GM08714 (cell line): ENCODE measurements around the gene LDLRAD2.

Source experiments
- H3K4me3 ChIP-seq: fragments of 200-500 bp; sonication (Bioruptor generic); 2 replicates; pipeline ENCODE4 v1.5.1; 2014; ENCODE audit warnings: mild to moderate bottlenecking, low read length, inconsistent platforms
- ZNF274 ChIP-seq: IDR thresholded peaks from 2 replicates; pipeline ENCODE4 v1.6.1; 2012; ENCODE audit warnings: mild to moderate bottlenecking, low read depth, low read length

LDLRAD2 gene

DNA sequence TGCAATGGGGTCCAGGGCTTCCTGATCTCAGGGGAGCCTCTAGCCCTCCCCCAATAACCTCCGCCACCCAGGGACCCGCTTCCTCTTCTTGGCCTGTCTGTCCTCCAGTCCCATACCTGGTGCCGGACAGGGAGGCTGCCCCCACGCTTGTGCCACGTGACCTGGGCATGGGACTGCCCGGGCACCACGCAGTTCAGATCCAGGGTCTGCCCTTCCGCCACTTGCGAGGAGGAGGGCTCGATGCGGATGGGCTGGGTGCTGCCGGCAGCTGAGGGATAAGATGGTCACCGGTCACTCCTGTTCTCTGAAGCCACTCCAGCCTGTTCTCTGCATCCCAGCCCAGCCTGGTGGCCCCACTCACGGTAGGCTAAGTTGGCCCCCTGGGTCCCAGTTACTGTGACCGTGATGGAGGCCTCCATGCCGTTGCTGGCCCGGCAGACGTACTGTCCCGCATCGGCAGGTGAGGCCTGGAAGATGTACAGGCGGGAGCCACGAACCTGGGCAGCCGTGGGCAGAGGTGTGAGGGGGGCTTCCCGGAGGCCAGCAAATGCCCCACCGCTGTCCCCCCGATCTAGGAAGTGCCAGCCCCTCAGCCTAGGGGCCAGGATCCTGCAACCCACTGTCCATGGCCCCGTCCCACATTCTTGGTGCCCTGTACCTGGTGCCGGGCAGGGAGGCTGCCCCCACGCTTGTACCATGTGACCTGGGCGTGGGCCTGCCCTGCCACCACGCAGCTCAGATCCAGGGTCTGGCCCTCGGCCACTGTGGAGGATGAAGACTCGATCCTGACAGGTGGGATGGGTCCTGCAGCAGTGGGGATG is 39.6 kb downstream of the LDLRAD2 start:
- TF ChIP-seq ZNF274, result no peak
- no peak overlapping the region for H3K4me3 ChIP-seq

DNA sequence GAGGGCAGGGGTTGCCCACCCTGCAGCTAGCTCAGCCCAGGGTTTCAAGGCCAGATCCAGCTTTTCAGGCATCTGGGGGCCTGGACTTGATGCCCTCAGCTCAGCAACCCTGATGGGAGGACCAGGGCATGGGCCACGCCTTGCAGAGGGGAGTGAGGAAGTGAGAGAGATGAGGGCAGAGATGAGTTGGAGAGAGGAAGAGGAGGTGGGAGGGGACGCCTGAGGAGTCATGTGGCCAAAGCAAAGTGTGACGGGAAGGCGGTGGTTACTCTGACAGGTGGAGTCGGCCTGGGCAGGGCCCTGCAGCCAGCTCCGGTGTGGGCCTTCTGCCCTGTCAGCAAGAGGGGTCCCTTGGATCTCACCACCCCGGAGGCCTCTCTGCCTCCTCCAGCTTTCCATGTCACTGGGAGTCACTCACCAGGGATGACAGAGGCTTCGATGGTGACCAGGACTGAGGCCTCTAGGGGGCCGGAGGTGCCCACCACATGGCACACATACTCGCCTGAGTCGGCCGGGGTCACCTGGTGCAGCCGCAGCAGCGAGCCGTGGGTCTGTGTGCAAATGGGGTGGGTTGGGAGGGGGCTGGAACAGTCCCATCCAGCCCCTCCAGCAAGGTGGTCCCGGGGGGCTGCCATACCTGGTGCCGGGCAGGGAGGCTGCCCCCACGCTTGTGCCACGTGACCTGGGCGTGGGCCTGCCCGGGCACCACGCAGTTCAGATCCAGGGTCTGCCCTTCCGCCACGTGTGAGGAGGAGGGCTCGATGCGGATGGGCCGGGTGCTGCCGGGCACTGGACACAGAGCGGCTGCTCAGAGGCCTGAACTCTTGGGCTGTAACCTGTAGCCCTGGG is 40.4 kb downstream of the LDLRAD2 start:
- no peak for TF ChIP-seq ZNF274
- no peak overlapping the region for H3K4me3 ChIP-seq

DNA sequence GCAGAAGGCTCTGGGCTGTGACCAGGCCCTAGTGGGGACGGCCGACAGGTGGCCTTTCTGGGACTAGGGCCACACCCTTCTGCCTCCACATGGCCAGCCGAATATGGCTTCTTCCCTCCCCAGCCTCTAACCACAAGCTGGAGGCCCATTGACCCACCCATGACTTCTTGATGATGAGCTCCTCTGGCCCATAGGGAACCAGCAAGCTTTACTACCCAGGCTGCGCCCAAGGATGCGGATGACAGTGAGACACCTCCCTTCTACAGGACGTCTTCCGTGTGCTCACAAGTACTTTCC is 41.0 kb downstream of the LDLRAD2 start:
- no peak overlapping the region for H3K4me3 ChIP-seq
- TF ChIP-seq ZNF274, result no peak

DNA sequence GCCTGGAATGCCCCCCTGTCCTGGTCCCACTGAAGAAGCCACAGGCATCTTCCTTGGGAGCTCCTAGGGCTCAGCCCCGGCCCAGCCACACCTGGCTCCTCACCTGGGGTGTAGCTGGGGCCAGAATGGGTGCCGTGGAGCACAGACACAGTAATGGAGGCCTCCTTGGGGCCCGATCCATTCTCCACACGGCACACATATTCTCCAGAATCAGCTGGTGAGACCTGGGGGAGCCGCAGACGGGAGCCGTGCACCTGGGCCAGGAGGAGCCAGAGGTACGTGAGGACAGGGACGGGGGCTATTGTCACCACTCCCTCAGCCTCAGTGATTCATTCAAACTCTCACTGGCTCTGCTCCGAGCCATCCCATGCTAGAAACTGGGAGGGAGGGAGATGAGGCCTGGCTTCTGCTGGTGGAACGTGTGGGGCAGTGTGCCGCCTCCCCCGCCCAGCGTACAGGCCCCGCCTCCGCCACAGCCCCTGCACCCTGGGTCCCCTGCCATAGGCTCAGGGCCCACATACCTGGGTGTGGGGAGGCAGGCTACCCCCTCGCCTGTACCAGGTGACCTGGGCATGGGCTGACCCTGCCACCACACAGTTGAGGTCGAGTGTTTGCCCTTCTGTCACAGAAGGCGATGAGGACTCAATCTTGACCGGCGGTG is 42.2 kb downstream of the LDLRAD2 start:
- TF ChIP-seq ZNF274, result no peak
- no peak overlapping the region for H3K4me3 ChIP-seq

DNA sequence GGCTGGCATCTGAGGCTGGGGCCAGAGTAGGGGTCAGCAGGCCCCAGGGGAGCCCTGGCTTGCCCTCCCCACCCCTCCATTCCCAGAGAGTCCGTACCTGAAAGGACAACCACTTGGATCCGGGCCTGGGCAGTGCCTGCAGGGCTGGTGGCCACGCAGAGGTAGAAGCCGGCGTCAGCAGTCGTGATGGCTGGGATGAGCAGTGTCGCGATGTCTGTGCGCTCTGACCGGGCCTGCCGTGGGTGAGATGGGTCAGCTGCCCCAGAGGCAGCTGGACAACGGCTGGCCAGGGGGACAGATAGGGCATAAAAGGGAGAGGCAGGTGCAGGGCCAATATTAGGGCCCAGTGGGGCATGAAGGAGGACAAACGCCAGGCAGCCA is 42.7 kb downstream of the LDLRAD2 start:
- H3K4me3 ChIP-seq, result no peak overlapping the region
- no peak for TF ChIP-seq ZNF274

DNA sequence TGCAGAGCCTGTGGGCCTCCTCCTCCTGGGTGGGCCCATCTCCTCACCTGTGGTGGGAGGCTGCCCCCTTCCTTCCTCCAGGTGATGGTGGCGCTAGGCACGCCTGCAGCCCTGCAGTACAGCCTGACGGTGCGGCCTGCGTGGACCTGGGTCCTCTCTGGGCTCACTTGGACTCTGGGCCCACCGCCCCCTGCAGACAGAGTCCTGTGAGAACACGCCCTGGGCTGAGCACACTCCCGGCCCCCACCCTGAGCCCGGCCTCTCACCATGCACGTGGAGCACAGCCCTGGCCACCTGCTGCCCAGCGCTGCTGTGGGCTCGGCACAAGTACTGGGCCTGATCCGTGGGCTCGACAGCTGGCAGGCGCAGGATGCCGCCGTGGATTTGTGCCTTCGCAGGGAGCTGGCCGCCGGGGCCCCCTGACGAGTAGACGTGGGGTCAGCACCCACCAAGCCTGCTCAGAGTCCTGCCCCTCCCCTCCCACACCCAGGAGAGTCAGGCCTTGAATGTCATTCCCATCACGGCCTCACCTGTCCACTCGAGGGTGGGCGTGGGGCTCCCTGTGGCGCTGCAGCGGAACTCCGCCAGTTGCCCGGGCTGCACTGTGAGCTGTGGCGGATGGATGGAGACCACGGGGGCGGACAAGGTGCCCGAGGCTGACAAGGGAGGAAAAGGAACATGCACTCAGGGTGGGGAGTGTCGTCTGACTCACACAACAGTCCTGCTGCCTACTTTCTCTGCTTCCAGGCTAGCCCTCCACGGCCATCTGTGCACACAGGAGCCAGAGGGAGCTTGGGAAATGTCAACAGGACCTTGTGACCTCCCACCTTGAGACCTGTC is 43.4 kb downstream of the LDLRAD2 start:
- no peak for TF ChIP-seq ZNF274
- no peak overlapping the region for H3K4me3 ChIP-seq

DNA sequence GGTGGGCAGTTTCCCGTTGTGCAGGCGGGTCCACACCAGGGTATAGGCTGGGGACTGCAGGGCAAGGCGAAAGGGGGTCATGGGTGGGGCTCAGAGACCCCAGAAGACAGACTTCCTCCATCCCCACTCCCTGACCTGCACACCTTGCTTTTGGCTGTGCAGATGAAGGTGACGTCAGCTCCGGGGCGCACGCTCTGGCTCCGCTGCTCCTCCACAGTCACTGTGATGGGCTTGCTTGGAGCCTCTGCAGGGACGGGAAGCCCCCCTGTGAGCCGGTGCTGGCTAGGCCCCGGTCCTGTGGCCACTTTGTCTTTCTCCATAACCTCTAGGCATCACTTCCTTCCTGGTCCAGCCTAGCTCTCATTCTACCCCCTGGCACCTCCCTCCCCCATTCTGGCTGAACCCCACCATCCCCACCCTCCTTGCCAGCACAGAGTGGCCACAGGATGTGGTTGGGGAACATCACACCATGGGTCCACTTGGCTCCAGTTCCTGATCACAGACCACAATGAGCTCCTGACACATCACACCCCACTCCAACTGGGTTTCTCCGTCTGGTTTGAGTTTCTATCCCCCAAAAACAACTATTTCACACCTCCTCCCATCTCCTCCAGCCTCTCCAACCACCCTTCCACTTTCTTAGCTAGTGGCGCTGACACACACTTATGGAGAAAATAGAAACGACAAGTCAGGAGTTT is 45.2 kb downstream of the LDLRAD2 start:
- no peak overlapping the region for H3K4me3 ChIP-seq
- no peak for TF ChIP-seq ZNF274

DNA sequence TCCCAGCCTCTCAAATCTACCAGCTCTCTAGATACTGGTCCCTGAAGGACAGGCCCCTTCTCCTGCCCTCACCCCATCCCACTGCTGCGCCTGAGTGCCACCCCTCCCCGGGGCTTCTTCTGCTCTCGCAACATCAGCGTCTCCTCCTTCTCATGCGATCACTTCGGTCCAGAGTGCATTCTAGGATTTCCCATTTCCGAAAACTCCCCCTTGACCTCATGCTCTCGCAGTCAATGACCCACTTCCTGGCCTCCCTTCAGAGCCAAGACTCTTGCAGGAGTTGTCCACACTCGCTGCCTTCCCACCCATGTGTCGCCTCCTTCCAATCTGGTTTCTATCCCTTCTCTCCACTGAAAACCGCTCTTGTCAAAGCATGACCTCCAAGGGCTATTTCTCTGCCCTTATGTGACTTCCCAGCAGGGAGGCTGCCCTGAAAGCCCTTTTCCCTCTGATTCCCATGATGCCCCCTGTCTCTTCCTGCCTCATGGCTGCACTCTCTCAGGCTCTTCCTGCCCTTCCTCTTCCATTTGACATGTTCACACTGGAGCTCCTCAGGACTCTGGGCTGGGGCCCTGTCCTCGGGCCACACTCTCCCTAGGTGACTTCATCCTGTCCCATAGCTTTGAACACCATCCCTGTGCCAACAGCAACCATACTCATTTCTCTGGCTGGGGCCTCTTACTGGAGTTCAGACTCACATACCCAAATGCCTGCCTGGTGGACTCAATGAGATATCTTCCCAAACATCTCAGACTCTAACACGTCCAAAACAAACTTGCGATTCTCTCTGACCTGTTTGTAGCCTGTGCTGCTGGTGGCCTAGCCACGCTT is 46.0 kb downstream of the LDLRAD2 start:
- no peak overlapping the region for H3K4me3 ChIP-seq
- TF ChIP-seq ZNF274, result no peak

DNA sequence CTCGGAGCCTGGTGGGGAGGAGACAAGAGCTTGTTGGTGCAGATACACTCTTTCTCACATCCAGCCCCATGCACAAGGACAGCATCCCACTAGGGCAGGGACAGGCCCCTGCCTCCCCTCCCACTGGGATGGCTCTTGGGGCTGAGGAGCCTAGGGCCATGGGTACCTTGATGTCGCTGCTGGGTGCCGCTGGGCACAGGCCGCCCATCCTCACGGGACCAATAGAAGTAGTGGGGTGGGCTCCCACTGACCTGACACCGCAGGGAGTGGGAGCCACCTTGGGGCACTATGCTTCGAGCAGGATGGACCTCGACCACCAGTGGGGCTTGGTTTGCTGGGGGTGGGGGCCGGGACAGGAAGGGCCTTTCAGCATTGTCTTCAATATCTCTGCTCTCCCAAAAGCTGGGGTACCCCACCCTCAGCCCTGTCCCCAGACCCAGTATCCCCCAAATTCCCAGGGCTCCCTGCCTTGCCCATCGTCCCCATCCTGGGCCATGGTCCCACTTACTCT is 47.7 kb downstream of the LDLRAD2 start:
- no peak for TF ChIP-seq ZNF274
- no peak overlapping the region for H3K4me3 ChIP-seq

DNA sequence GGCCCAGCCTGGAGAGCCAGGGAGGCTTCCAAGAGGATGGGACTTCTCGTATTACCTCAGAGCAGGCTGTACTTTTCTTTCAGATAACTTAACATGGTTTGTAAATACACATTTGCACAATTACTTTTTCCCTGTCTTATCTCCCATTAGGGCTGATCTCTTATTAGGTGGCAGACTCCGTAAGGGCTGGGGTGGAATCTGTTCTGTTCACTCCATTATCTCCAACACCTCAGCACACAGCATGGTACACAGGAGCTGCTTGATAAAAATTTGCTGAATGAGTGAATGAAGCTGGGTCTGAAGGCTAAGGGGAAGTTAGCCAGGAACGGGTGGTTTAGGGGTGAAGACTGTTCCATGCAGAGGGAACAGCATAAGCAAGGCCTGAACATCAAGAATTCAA is 48.9 kb downstream of the LDLRAD2 start:
- H3K4me3 ChIP-seq, result no peak overlapping the region
- no peak for TF ChIP-seq ZNF274

DNA sequence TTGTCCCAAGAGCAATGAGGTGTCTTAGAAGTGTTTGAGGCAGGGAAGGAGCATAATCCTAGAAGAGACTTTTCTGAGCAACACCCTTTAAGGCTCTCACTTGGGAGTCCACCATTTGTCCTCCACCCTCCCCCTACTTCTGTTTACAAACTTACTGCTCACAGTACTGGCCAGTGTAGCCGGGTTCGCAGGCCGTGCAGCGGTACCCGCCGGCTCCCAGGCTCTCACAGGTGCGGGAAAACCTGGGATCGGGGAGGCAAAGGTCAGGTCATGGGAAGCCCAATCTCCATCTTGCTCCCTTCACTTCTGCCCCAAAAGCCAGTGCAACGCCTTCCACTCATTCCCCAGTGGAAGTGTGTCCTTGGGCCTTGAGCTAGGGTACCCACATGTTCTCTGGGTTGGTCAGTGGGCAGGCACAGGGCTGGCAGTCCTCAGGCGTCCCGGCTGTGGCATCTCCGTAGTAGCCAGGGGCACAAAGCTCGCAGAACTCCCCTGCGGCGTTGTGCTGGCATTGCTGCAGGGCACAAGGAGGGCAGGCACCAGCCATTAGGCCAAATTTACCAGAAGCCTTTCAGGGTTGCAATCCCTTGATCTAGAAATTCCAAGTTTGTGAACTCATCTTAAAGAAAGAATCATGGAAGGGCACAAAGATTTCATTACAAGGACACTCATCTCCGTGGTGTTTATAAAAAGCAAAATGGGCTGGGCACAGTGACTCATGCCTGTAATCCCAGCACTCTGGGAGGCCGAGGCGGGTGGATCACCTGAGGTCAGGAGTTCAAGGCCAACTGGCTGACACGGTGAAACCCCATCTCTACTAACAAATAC is 49.8 kb downstream of the LDLRAD2 start:
- no peak for TF ChIP-seq ZNF274
- no peak overlapping the region for H3K4me3 ChIP-seq

DNA sequence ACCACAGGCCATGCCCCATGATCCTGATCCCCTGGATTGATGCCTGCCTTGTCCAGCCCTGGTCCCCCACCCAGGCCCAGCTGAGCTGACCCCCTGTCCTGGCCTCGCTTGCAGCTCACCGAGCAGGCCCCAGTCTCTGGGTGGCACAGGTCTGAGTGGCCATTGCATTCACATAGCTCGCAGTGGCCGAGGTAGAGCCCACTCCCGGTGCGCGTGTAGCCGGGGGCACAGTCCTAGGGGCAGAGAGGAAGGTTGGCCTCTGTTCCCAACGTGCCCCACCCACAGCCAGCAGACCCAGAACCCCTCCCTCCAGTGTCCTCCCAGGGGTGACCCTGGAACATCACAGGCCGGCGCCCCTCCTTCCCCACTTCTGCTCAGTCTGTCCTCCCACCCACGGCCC is 51.9 kb downstream of the LDLRAD2 start:
- H3K4me3 ChIP-seq, result no peak overlapping the region
- no peak for TF ChIP-seq ZNF274

DNA sequence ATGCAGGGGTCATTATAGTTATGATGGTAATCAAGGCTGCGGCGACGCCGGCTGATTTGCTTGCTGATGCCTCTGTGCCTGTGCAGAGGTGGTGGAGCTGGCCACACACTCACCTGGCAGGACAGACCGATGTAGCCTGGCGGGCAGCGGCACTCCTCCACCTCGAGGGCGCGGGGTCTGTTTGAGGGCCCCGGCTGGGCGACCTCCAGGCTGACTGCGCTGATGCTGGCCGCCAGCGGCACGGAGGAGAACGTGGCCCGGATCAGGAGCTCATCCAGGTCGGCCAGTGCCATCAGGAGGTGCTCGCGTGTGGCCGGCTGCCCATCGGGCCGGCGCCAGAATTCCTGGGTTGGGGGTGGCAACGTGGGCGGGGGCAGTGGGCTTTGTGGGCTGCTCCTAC is 52.7 kb downstream of the LDLRAD2 start:
- no peak for TF ChIP-seq ZNF274
- H3K4me3 ChIP-seq, result no peak overlapping the region
